DND-41 (cell line): Measurements from ENCODE around the gene FBXL22.

Experiments used
- ATAC-seq: fragments of 200-7000 bp; cut with Tn5 transposase; 3 replicates; pipeline ENCODE4 v1.9.1; 2021; ENCODE audit warnings: low read depth; ENCODE audit not compliant: insufficient read depth
- DNase-seq: peaks from one replicate; pipeline ENCODE4 v3.0.0-alpha.2; 2020
- H2AFZ ChIP-seq: 2 replicates; pipeline ENCODE4 v1.6.0; 2012; ENCODE audit warnings: low read depth, low read length
- H3K27ac ChIP-seq: 2 replicates; pipeline ENCODE4 v1.5.1; 2012; ENCODE audit warnings: low read length, inconsistent platforms
- H3K27me3 ChIP-seq: fragments of 200-600 bp; sonication (generic); 2 replicates; pipeline ENCODE4 v1.6.0; 2012; ENCODE audit warnings: low read length, mild to moderate bottlenecking, inconsistent platforms; ENCODE audit not compliant: insufficient read depth, poor library complexity
- H3K36me3 ChIP-seq: 2 replicates; pipeline ENCODE4 v1.5.1; 2012; ENCODE audit warnings: low read length, inconsistent platforms; ENCODE audit not compliant: insufficient read depth
- H3K4me1 ChIP-seq: 2 replicates; pipeline ENCODE4 v1.5.1; 2012; ENCODE audit warnings: mild to moderate bottlenecking, low read length; ENCODE audit not compliant: insufficient read depth
- H3K4me2 ChIP-seq: 2 replicates; pipeline ENCODE4 v1.6.0; 2012; ENCODE audit warnings: mild to moderate bottlenecking, moderate library complexity, low read length, inconsistent platforms; ENCODE audit not compliant: insufficient read depth
- H3K4me3 ChIP-seq, 2 experiments: fragments of 200-600 bp in 1 of 2; shearing (Covaris generic) in 1 of 2; 2 replicates each; pipeline ENCODE4 v1.5.1; 2012 to 2016; ENCODE audit warnings: inconsistent platforms in 2 of 2, low read length in 2 of 2, mild to moderate bottlenecking in 2 of 2, low read depth in 1 of 2, moderate library complexity in 1 of 2
- H3K79me2 ChIP-seq: 2 replicates; pipeline ENCODE4 v1.6.0; 2012; ENCODE audit warnings: low read length, inconsistent platforms; ENCODE audit not compliant: insufficient read depth
- H3K9ac ChIP-seq: 2 replicates; pipeline ENCODE4 v1.6.0; 2012; ENCODE audit warnings: low read depth, mild to moderate bottlenecking, inconsistent platforms, low read length, moderate library complexity
- H3K9me3 ChIP-seq: 2 replicates; pipeline ENCODE4 v1.5.1; 2012; ENCODE audit warnings: low read length, moderate library complexity, mild to moderate bottlenecking, inconsistent platforms; ENCODE audit not compliant: insufficient read depth, severe bottlenecking
- H4K20me1 ChIP-seq: 2 replicates; pipeline ENCODE4 v1.6.0; 2012; ENCODE audit warnings: low read length; ENCODE audit not compliant: insufficient read depth
- EZH2 ChIP-seq: IDR thresholded peaks from 3 replicates; pipeline ENCODE4 v1.6.1; 2012; ENCODE audit warnings: borderline replicate concordance, low read depth, mild to moderate bottlenecking, moderate library complexity, low read length, inconsistent platforms; ENCODE audit not compliant: severe bottlenecking
- TF ChIP-seq, protein P1 (sequence below): IDR thresholded peaks from 2 replicates; pipeline ENCODE4 v1.5.1; 2012; ENCODE audit warnings: borderline replicate concordance, low read length, moderate library complexity, mild to moderate bottlenecking; ENCODE audit not compliant: poor library complexity, severe bottlenecking; ENCODE audit errors: extremely low read depth

FBXL22 gene

DNA sequence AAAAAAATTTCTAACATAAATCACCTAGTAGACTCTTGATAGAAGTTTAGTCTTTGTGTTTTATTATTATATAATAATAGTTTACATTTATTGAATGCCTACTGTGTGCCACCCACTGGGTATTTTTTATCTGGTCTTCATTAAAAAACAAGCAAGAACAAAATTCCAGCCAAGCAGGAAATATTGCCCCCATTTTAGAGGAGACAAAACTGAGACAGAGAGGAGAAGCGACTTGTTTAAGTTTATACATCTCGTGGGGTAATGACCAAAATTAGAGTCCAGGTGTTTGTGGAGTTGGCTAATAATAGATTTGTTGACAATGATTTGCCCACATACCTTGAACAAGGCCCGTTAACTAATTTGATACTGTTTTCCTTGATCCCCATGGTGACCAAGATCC is 33.1 kb upstream of the FBXL22 start:
- no peak for TF ChIP-seq EZH2
- TF ChIP-seq, protein P1, sequence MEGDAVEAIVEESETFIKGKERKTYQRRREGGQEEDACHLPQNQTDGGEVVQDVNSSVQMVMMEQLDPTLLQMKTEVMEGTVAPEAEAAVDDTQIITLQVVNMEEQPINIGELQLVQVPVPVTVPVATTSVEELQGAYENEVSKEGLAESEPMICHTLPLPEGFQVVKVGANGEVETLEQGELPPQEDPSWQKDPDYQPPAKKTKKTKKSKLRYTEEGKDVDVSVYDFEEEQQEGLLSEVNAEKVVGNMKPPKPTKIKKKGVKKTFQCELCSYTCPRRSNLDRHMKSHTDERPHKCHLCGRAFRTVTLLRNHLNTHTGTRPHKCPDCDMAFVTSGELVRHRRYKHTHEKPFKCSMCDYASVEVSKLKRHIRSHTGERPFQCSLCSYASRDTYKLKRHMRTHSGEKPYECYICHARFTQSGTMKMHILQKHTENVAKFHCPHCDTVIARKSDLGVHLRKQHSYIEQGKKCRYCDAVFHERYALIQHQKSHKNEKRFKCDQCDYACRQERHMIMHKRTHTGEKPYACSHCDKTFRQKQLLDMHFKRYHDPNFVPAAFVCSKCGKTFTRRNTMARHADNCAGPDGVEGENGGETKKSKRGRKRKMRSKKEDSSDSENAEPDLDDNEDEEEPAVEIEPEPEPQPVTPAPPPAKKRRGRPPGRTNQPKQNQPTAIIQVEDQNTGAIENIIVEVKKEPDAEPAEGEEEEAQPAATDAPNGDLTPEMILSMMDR = no peak
- Histone ChIP-seq H4K20me1 (no peaks in the 10 kb centered on the region), H3K9ac (no peak overlapping the region), H3K4me1 (no peaks in the 10 kb centered on the region), H3K36me3 (peaks cover 47% of the 10 kb centered on the region), H3K4me3 (no peak overlapping the region), H3K27me3 (no peaks in the 10 kb centered on the region), H3K79me2 (no peaks in the 10 kb centered on the region), H3K27ac (no peak overlapping the region), H3K4me2 (no peak overlapping the region), H3K9me3 (no peaks in the 10 kb centered on the region), H2AFZ (no peak overlapping the region)
- DNase-seq (no peak), ATAC-seq (no peak)

DNA sequence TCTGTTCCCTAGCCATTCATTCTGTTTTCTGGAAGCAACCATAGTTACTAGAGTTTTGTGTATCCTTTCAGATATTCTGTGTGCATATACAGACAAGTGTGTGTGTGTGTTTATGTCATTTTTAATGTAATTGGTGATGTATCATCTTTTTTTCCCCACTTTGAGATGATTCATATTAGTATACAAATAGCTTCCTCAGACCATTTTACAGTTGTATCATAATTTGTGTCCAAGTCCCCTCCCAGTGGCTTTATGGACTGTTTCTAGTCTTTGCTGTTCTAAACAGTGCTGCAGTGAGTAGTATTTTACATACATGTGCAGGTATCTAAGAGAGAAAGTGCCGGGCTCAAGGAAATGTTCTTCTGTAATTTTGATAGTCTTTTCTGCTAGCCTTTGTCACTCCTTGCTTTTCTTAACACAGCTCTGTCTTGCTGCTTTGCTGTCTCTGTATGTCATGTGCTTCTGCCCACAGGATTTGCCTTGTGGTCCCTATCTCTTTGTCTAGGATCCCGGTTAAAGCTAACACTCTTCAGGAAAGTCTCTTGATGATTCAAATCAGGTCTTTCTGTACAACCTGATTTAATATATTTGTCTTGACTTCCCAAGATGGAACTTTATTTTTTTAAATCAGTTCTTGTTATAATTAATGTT is 31.5 kb upstream of the FBXL22 start:
- Histone ChIP-seq H3K4me1 (no peaks in the 10 kb centered on the region), H3K9ac (no peak overlapping the region), H3K4me2 (no peak overlapping the region), H3K9me3 (no peaks in the 10 kb centered on the region), H2AFZ (no peak overlapping the region), H3K27me3 (no peaks in the 10 kb centered on the region), H3K36me3 (peaks cover 39% of the 10 kb centered on the region), H3K27ac (no peak overlapping the region), H3K4me3 (no peak overlapping the region), H3K79me2 (no peaks in the 10 kb centered on the region), H4K20me1 (no peaks in the 10 kb centered on the region)
- ATAC-seq (no peak), DNase-seq (no peak)
- TF ChIP-seq EZH2 = no peak
- TF ChIP-seq, protein P1 = no peak

DNA sequence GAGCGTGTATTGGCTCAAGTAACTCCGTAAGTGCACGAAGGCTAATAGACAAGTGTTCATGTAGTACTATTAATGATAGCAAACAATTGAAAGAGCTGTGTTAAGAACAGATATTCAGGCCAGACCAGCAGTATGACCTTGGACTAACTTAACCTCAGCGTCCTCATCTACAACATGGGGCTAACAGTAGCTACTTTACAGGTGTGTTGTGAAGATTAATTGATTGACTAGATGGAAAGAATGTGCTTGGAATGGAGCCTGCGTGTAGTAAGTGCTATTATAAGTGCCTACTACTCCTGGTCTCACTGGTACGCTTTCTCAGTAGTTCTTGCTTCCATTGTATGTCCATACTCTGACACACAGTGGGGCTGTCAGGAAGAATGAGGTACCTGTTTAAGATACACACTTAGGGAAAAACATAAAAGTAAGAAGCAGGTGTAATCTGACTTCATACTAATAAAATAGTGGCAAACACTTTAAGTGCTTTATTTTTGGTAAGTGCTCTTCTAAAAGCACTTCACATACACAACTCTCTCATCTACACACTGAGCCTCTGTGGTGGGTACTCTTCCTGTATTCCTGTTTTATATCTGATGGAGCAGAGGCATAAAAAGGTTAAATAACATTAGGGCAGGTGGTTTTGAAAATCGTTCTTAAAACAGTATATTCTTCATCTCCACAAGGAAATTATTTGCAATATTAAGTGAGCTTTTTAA is 24.3 kb upstream of the FBXL22 start:
- no peaks in the 10 kb centered on the region for H3K27me3 ChIP-seq
- no peak overlapping the region for H2AFZ ChIP-seq
- H3K9ac ChIP-seq = no peak overlapping the region
- H3K9me3 ChIP-seq = no peaks in the 10 kb centered on the region
- peaks cover 31% of the 10 kb centered on the region for H3K36me3 ChIP-seq
- H3K79me2 ChIP-seq = no peaks in the 10 kb centered on the region
- TF ChIP-seq EZH2 = no peak
- TF ChIP-seq, protein P1 = no peak
- no peaks in the 10 kb centered on the region for H3K4me1 ChIP-seq
- ATAC-seq = no peak
- H4K20me1 ChIP-seq = no peaks in the 10 kb centered on the region
- H3K27ac ChIP-seq = no peak overlapping the region
- no peak overlapping the region for H3K4me3 ChIP-seq
- no peak overlapping the region for H3K4me2 ChIP-seq
- DNase-seq = no peak
